Measurements from ENCODE around the gene TMEM91. TPM values are rescaled to one million over a fixed set of nuclear protein-coding genes. Genes with fewer than 3 reads are reported as not detected.
A peak's percentile ranks its signal among the peaks of the same experiment; 100 is the strongest.

The TMEM91 gene
- total RNA-seq, 1 donor from 2014 or later, result 9.2 TPM

DNA sequence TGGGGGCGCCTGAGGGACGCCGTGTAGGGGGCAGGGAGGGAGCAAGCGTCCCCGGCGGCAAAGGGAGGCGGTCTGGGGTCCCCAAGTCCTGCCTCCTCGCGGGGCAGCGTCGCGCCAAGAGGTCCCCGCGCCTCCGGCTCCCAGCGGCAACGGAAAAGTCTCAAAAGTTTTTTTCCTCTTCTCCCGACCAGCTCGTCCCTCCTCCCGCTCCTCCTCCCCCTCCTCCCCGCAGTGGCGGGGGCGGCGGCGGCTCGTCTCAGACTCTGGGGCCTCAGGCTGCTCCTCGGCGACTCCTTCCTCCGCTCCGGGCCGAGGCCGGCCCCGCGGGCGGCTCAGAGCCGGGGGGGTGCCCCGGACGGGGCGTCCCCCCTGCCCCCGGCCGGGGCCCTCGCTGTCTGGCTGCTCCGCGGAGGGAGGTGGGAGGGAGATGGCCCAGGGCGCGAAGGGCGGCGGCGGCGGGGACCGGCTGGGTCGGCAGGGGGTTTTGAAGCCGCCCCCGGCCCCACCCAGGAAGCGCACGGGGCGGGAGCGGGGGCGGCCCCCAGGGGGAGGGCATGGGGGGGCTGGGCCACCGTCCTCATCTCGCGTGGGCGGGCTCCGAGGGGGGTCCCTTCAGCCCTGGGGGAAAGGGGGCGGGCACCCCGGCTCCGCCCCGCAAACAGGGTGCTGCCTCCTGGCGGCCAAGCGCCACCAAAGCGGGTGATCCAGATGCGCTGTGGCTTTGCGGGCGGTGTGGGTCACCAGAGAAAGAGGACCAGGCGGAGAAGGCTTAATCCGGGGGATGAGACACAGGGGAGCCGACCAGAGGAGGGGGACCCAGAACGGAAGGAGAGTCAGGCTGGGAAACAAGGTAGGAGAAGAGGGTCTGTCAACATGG is 22.6 kb upstream of the TMEM91 start, which contains the start of gene TGFB1:
Gene TGFB1 (minus strand): TSS at position 457 of the 877 bp plus-strand sequence. CDS start 878 bp downstream, outside the sequence.
- Mint-ChIP-seq H3K9me3 (ENCODE audit: unreplicated experiment) (no peaks in the 10 kb centered on the region), H3K4me3 (ENCODE audit: unreplicated experiment) (peak within 1 kb of the TSS; percentile 97), H3K36me3 (ENCODE audit: unreplicated experiment) (no peaks in the 10 kb centered on the region), H3K4me1 (ENCODE audit: unreplicated experiment) (peaks cover 25% of the 10 kb centered on the region), H3K27ac (ENCODE audit: unreplicated experiment) (peak within 1 kb of the TSS; percentile 91), H3K27me3 (ENCODE audit: unreplicated experiment) (no peaks in the 10 kb centered on the region)
- peak; percentile 96 for DNase-seq (ENCODE audit: extremely low spot score, unreplicated experiment)
- TF ChIP-seq CTCF (IDR thresholded peaks at IDR 0.05), result peak; percentile 96

DNA sequence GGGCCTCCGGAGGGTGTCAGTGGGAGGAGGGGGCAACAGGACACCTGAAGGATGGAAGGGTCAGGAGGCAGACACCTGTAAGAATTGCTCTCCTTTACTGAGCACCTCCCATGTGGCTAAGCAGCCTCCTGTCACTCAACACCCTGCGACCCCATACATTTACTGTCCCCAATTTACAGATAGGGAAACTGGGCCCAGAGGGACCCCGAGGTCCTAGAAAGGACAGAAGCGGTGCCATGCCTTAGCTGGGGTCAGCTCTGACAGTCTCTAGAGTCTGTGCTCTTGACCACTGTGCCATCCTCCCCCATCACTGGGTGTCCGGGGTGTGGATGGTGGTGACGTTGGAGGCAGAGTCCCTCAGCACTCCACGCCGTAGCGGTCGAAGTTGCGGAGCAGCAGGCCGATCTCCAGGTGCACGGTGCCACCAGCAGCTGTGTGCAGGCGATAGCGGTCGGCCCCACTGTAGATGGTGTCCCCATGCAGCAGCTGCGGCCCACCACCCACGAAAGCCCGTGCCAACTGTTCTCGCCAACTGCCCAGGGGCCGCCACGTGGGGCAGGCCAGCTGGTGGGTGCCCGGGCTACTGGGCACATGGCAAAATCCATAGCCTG is 21.9 kb upstream of the TMEM91 start:
- Mint-ChIP-seq H3K9me3 (ENCODE audit: unreplicated experiment) (no peaks in the 10 kb centered on the region), H3K36me3 (ENCODE audit: unreplicated experiment) (no peaks in the 10 kb centered on the region), H3K4me1 (ENCODE audit: unreplicated experiment) (peaks cover 18% of the 10 kb centered on the region), H3K4me3 (ENCODE audit: unreplicated experiment) (peak overlapping the region; percentile 84), H3K27ac (ENCODE audit: unreplicated experiment) (peak overlapping the region; percentile 91), H3K27me3 (ENCODE audit: unreplicated experiment) (no peaks in the 10 kb centered on the region)
- DNase-seq (ENCODE audit: extremely low spot score, unreplicated experiment), result no peak
- TF ChIP-seq CTCF (IDR thresholded peaks at IDR 0.05), result no peak

DNA sequence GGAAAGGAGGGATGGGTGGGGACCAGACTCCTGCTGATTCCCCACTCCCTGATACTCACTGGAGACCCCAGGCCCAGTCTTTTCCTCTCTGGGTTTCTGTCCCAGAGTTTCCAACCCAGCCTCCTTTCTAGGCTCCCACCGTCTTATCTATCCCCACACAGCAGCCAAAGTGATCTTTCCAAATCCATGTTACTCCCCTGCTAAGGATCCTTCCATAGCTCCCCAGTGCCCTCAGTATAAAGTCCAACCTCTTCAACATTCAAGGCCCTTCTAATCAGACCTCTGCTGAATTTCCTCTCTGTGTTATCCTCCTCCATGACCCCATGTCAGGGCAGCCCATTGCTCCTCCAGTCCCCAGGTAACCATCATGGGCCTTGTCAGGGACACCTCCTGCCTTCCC is 21.3 kb upstream of the TMEM91 start:
- H3K27ac Mint-ChIP-seq (ENCODE audit: unreplicated experiment), result peak overlapping the region; percentile 24
- H3K27me3 Mint-ChIP-seq (ENCODE audit: unreplicated experiment), result no peaks in the 10 kb centered on the region
- H3K4me1 Mint-ChIP-seq (ENCODE audit: unreplicated experiment), result peaks cover 12% of the 10 kb centered on the region
- H3K36me3 Mint-ChIP-seq (ENCODE audit: unreplicated experiment), result no peaks in the 10 kb centered on the region
- peak overlapping the region; percentile 3 for H3K4me3 Mint-ChIP-seq (ENCODE audit: unreplicated experiment)
- no peak for DNase-seq (ENCODE audit: extremely low spot score, unreplicated experiment)
- no peak for TF ChIP-seq CTCF (IDR thresholded peaks at IDR 0.05)
- no peaks in the 10 kb centered on the region for H3K9me3 Mint-ChIP-seq (ENCODE audit: unreplicated experiment)

DNA sequence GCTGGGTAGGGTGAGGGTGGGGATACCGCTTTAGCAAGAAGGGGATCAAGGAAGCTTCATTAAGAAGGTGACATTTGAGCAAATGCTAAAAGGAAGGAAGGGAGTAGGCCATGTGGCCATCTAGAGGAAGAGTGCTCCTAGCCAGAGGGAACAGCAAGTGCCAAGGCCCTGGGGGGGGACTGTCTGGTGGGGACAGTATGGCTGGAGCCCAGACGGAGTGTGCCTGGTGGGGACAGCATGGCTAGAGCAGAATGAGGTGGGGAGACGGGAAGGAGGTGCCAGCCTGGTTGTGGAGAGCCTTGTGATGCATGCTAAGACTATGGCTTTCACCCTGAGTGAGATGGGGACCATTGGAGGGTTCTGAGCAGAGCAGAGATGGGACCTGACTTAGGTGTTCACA is 20.5 kb upstream of the TMEM91 start:
- no peak overlapping the region for H3K4me3 Mint-ChIP-seq (ENCODE audit: unreplicated experiment)

More for the DNA sequence above, 20.5 kb upstream of the TMEM91 start:
- TF ChIP-seq CTCF (IDR thresholded peaks at IDR 0.05), result no peak
- H3K36me3 Mint-ChIP-seq (ENCODE audit: unreplicated experiment), result no peaks in the 10 kb centered on the region
- no peak overlapping the region for H3K27ac Mint-ChIP-seq (ENCODE audit: unreplicated experiment)
- DNase-seq (ENCODE audit: extremely low spot score, unreplicated experiment), result no peak
- H3K9me3 Mint-ChIP-seq (ENCODE audit: unreplicated experiment), result no peaks in the 10 kb centered on the region
- H3K27me3 Mint-ChIP-seq (ENCODE audit: unreplicated experiment), result no peaks in the 10 kb centered on the region
- H3K4me1 Mint-ChIP-seq (ENCODE audit: unreplicated experiment), result peaks cover 8% of the 10 kb centered on the region
